Rectal smooth muscle tissue (tissue), 1 donor: ENCODE results near the gene ZNF804B.

Source experiments
- H3K27ac ChIP-seq: one replicate; pipeline ENCODE4 v1.7.0; 2013; ENCODE audit warnings: low read depth, low read length, inconsistent platforms
- H3K27me3 ChIP-seq: one replicate; pipeline ENCODE4 v1.7.0; 2013; ENCODE audit warnings: low read length; ENCODE audit not compliant: control insufficient read depth, insufficient read depth
- H3K36me3 ChIP-seq: one replicate; pipeline ENCODE4 v1.7.0; 2013; ENCODE audit warnings: low read length; ENCODE audit not compliant: control insufficient read depth, insufficient read depth
- H3K4me1 ChIP-seq: one replicate; pipeline ENCODE4 v1.7.0; 2013; ENCODE audit warnings: low read length; ENCODE audit not compliant: control insufficient read depth, insufficient read depth
- H3K4me3 ChIP-seq: one replicate; pipeline ENCODE4 v1.7.0; 2013; ENCODE audit warnings: low read length
- H3K9ac ChIP-seq: one replicate; pipeline ENCODE4 v1.7.0; 2013; ENCODE audit warnings: low read length

ZNF804B gene

DNA sequence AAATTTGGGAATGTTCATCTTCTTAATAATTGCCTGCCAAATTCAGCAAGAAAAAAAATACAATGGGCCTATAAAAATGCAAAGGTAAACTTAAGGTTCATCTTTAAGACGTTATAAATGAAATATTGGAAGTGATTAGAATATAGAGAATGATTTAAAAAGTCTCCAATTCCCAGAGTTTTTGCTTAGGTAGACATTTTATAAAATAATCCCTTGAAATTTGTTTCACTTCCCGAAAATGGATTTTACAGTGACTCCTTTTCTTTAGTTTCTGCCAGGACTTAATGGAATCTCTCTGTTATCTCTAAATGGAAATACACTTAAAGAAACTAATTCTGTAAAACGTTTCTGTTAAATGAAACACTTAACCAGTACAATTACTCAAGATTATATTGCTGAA is 580.2 kb downstream of the ZNF804B start:
- H3K9ac ChIP-seq, result no peak overlapping the region
- H3K27me3 ChIP-seq, result no peaks in the 10 kb centered on the region
- no peak overlapping the region for H3K27ac ChIP-seq
- no peaks in the 10 kb centered on the region for H3K36me3 ChIP-seq
- H3K4me1 ChIP-seq, result no peaks in the 10 kb centered on the region
- H3K4me3 ChIP-seq, result no peak overlapping the region

DNA sequence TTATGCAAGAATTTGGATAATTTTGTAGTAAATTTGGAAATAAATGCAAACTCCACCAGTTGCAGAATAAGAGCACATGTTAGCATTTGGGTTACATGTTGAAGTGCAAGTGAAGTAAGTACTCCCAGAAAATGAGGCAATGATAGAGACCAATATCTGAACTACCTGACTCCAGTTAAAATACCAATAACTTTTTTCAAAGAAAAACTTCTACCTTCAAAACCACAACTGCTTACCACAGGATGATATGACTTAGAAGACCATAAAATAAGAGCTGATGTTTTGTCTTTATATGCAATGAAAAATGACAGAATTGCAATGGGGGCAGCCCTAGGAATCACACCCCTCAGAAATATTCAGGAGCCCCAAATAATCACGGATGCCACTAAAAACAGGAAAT is 597.6 kb downstream of the ZNF804B start:
- no peak overlapping the region for H3K9ac ChIP-seq
- no peaks in the 10 kb centered on the region for H3K36me3 ChIP-seq
- no peak overlapping the region for H3K27ac ChIP-seq
- no peaks in the 10 kb centered on the region for H3K4me1 ChIP-seq
- H3K27me3 ChIP-seq, result no peaks in the 10 kb centered on the region
- H3K4me3 ChIP-seq, result no peak overlapping the region

DNA sequence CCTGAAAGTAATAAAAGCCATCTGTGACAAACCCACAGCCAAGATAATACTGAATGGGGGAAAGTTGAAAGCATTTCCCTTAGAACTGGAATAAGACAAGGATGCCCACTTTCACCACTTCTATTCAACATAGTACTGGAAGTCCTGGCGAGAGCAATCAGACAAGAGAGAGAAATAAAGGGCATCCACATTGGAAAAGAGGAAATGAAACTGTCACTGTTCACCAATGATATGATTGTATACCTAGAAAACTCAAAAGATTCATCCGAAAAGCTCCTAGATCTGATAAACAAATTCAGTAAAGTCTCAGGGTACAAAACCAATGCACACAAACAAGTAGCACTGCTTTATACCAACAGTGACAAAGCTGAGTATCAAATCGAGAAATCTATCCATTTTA is 617.7 kb downstream of the ZNF804B start:
- Histone ChIP-seq H3K4me3 (no peak overlapping the region), H3K27me3 (no peaks in the 10 kb centered on the region), H3K4me1 (no peaks in the 10 kb centered on the region), H3K36me3 (no peaks in the 10 kb centered on the region), H3K27ac (no peak overlapping the region), H3K9ac (no peak overlapping the region)

DNA sequence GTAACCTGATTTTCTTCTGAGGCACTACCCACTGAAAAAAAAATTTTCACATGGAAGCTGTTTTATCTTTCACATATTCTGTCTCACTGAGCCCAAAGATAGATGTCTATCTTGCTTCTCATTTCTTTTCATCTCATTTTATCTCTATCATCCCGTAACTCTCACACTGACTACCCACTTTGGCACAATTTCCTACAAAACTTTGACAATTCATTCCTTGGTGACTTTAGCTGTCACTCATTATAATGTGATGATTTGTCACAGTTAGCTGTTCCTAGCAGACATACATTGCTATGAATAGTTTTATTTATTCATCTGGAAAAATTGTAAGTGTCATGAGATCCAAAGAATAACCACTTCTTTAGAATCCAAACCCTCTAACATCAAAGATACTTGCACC is 625.9 kb downstream of the ZNF804B start:
- Histone ChIP-seq H3K9ac (no peak overlapping the region), H3K27me3 (no peaks in the 10 kb centered on the region), H3K4me1 (no peaks in the 10 kb centered on the region), H3K27ac (no peak overlapping the region), H3K36me3 (no peaks in the 10 kb centered on the region), H3K4me3 (no peak overlapping the region)
